Body of pancreas (tissue), 4 donors: ENCODE data around the gene TXLNB.

ENCODE experiments used
- POLR2A ChIP-seq, 3 donors: fragments of 450-650 bp; IDR thresholded peaks; one replicate each; pipeline ENCODE4 v1.6.1; 2016; ENCODE audit warnings: antibody characterized with exemption in 3 of 3, mild to moderate bottlenecking in 2 of 3
- TF ChIP-seq, protein P1 (sequence below), 7 experiments: fragments of 450-650 bp in 4 of 7; fragments of 200-600 bp in 3 of 7; sonication (generic) in 3 of 7; IDR thresholded peaks; one replicate each; pipeline ENCODE4 v1.5.1; 2016 to 2019; ENCODE audit warnings: antibody characterized with exemption in 7 of 7

DNA sequence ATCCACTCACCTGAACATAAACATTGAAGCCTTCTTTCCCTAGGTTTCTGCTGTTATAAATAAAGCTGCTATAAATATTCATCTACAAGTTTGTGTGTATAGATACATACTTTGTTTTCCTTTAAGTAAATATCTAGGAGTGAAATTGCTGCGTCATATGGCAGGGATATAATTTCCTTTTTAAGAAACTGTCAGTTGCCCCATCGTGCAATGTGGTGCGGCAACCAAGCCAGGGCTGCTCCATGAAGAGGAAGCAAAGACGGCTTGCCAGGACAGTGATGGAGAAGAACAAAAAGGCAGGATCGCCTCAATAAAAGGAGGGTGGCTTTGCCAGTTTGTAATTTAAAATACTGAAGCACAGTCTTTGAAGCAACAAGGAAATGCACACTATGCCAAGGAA is 46.0 kb upstream of the TXLNB start:
- TF ChIP-seq, protein P1, sequence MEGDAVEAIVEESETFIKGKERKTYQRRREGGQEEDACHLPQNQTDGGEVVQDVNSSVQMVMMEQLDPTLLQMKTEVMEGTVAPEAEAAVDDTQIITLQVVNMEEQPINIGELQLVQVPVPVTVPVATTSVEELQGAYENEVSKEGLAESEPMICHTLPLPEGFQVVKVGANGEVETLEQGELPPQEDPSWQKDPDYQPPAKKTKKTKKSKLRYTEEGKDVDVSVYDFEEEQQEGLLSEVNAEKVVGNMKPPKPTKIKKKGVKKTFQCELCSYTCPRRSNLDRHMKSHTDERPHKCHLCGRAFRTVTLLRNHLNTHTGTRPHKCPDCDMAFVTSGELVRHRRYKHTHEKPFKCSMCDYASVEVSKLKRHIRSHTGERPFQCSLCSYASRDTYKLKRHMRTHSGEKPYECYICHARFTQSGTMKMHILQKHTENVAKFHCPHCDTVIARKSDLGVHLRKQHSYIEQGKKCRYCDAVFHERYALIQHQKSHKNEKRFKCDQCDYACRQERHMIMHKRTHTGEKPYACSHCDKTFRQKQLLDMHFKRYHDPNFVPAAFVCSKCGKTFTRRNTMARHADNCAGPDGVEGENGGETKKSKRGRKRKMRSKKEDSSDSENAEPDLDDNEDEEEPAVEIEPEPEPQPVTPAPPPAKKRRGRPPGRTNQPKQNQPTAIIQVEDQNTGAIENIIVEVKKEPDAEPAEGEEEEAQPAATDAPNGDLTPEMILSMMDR (IDR thresholded peaks at IDR 0.05), result no peak
- no peak for TF ChIP-seq POLR2A (IDR thresholded peaks at IDR 0.05)
